GM23338 (cell line): ENCODE data around the gene IDH1. TPM values are rescaled to one million over a fixed set of nuclear protein-coding genes. Genes with fewer than 3 reads are reported as not detected.

Source experiments
- ATAC-seq: fragments of 200-7000 bp; cut with Tn5 transposase; 3 replicates; pipeline ENCODE4 v1.9.1; 2020
- DNase-seq: peaks from one replicate; pipeline ENCODE4 v3.0.0-alpha.2; 2015; ENCODE audit warnings: low spot score
- H2AFZ ChIP-seq: fragments of 200-600 bp; sonication (generic); 2 replicates; pipeline ENCODE4 v1.8.0; 2016; ENCODE audit warnings: antibody characterized with exemption, mild to moderate bottlenecking, moderate library complexity
- H3F3A ChIP-seq: fragments of 200-600 bp; sonication (generic); replicated peaks from 2 replicates; pipeline ENCODE4 v1.8.0; 2017; ENCODE audit warnings: antibody characterized with exemption, mixed run types, low read depth
- H3K27ac ChIP-seq: fragments of 200-600 bp; sonication (generic); 2 replicates; pipeline ENCODE4 v1.6.1; 2016; ENCODE audit warnings: low read depth
- H3K27me3 ChIP-seq: fragments of 200-600 bp; sonication (generic); 2 replicates; pipeline ENCODE4 v1.8.0; 2016; ENCODE audit warnings: mild to moderate bottlenecking, mixed run types, moderate library complexity; ENCODE audit not compliant: insufficient read depth
- H3K36me3 ChIP-seq: fragments of 200-600 bp; sonication (generic); 2 replicates; pipeline ENCODE4 v1.8.0; 2016; ENCODE audit warnings: mild to moderate bottlenecking; ENCODE audit not compliant: insufficient read depth
- H3K4me1 ChIP-seq: fragments of 200-600 bp; sonication (generic); 2 replicates; pipeline ENCODE4 v1.8.0; 2016; ENCODE audit warnings: mild to moderate bottlenecking, moderate library complexity; ENCODE audit not compliant: insufficient read depth
- H3K4me2 ChIP-seq: fragments of 200-600 bp; sonication (generic); 2 replicates; pipeline ENCODE4 v1.7.1; 2017; ENCODE audit warnings: mixed run types
- H3K4me3 ChIP-seq: fragments of 200-600 bp; sonication (generic); 2 replicates; pipeline ENCODE4 v1.6.1; 2016; ENCODE audit warnings: mixed run types
- H3K79me2 ChIP-seq: fragments of 200-600 bp; sonication (generic); replicated peaks from 2 replicates; pipeline ENCODE4 v1.8.0; 2017; ENCODE audit warnings: mild to moderate bottlenecking; ENCODE audit not compliant: insufficient read depth
- H3K9me2 ChIP-seq: fragments of 200-600 bp; sonication (generic); 2 replicates; pipeline ENCODE4 v1.8.0; 2017; ENCODE audit not compliant: insufficient read depth
- H4K20me1 ChIP-seq: fragments of 200-600 bp; sonication (generic); replicated peaks from 2 replicates; pipeline ENCODE4 v1.8.0; 2017; ENCODE audit warnings: mild to moderate bottlenecking; ENCODE audit not compliant: insufficient read depth
- H3K27ac Mint-ChIP-seq: 2 replicates; pipeline ENCODE4 v1.8.0; 2020; ENCODE audit warnings: inconsistent platforms, mild to moderate bottlenecking, moderate library complexity, mixed read lengths
- H3K27me3 Mint-ChIP-seq: 3 replicates; pipeline ENCODE4 v1.8.0; 2022; ENCODE audit warnings: low read depth, mild to moderate bottlenecking, moderate library complexity, mixed read lengths, inconsistent platforms; ENCODE audit not compliant: insufficient read depth, poor library complexity
- H3K36me3 Mint-ChIP-seq: 3 replicates; pipeline ENCODE4 v1.8.0; 2021; ENCODE audit warnings: low read depth, mild to moderate bottlenecking, inconsistent platforms, moderate library complexity, mixed read lengths
- H3K4me1 Mint-ChIP-seq: 3 replicates; pipeline ENCODE4 v1.8.0; 2020; ENCODE audit warnings: mild to moderate bottlenecking, inconsistent platforms, mixed read lengths
- H3K4me3 Mint-ChIP-seq: 3 replicates; pipeline ENCODE4 v1.8.0; 2021; ENCODE audit warnings: moderate library complexity, mild to moderate bottlenecking, inconsistent platforms, mixed read lengths
- H3K9me3 Mint-ChIP-seq: 3 replicates; pipeline ENCODE4 v1.8.0; 2020; ENCODE audit warnings: moderate library complexity, mild to moderate bottlenecking, inconsistent platforms, mixed read lengths
- CREB1 ChIP-seq: fragments of 250-450 bp; sonication (Bioruptor Pico); IDR thresholded peaks from 2 replicates; pipeline ENCODE4 v1.5.0; 2020; ENCODE audit warnings: low read depth, mild to moderate bottlenecking, moderate library complexity
- EZH2 ChIP-seq: fragments of 200-600 bp; sonication (generic); IDR thresholded peaks from one replicate; pipeline ENCODE4 v1.8.0; 2017; ENCODE audit warnings: antibody characterized with exemption, mild to moderate bottlenecking, low read depth; ENCODE audit not compliant: unreplicated experiment
- EZH2phosphoT487 ChIP-seq: fragments of 200-600 bp; sonication (generic); IDR thresholded peaks from one replicate; pipeline ENCODE4 v1.8.1; 2018; ENCODE audit warnings: antibody characterized with exemption; ENCODE audit not compliant: unreplicated experiment
- JUNB ChIP-seq: IDR thresholded peaks from one replicate; pipeline ENCODE4 v1.6.1; 2016; ENCODE audit warnings: antibody characterized with exemption; ENCODE audit not compliant: unreplicated experiment
- NANOG ChIP-seq: IDR thresholded peaks from 2 replicates; pipeline ENCODE4 v1.6.1; 2016; ENCODE audit warnings: antibody characterized with exemption, borderline replicate concordance
- POLR2AphosphoS5 ChIP-seq: IDR thresholded peaks from 2 replicates; pipeline ENCODE4 v1.6.1; 2016; ENCODE audit warnings: antibody characterized with exemption, low read depth
- STAT1 ChIP-seq: IDR thresholded peaks from one replicate; pipeline ENCODE4 v1.6.1; 2016; ENCODE audit warnings: antibody characterized with exemption; ENCODE audit not compliant: unreplicated experiment
- ZNF114 ChIP-seq: fragments of 250-450 bp; sonication (Bioruptor Pico); IDR thresholded peaks from 2 replicates; pipeline ENCODE4 v1.5.0; 2020; ENCODE audit warnings: mild to moderate bottlenecking, moderate library complexity
- ZNF331 ChIP-seq: fragments of 250-450 bp; sonication (Bioruptor Pico); IDR thresholded peaks from 2 replicates; pipeline ENCODE4 v1.5.0; 2020; ENCODE audit warnings: low read depth, mild to moderate bottlenecking, moderate library complexity
- polyA plus RNA-seq: library from polyadenylated mRNA; unstranded; fragments of >200 nt; fragmentation: Nextera tagmentation; extraction: Ambion mirVana; gene quantifications from 2 replicates; pipeline ENCODE4 v1.2.1, GENCODE V29; 2016
- total RNA-seq: library from RNA; depleted of rRNA; stranded (reverse); fragments of >200 nt; shearing (Covaris generic); gene quantifications from 2 replicates; pipeline ENCODE4 v1.2.3, GENCODE V29; 2014
- TF ChIP-seq, protein P1 (sequence below): IDR thresholded peaks from 2 replicates; pipeline ENCODE4 v1.6.1; 2016; ENCODE audit warnings: antibody characterized with exemption
- TF ChIP-seq, protein P2 (sequence below): fragments of 250-450 bp; sonication (Bioruptor Pico); IDR thresholded peaks from 2 replicates; pipeline ENCODE4 v1.5.0; 2020; ENCODE audit warnings: mild to moderate bottlenecking, moderate library complexity
- TF ChIP-seq, protein P3 (sequence below), 2 experiments: fragments of 200-600 bp in 1 of 2; sonication (generic) in 1 of 2; conservative IDR thresholded peaks; 2 replicates each; pipeline versions ENCODE4 v1.5.1 to v1.6.1; 2016 to 2017; ENCODE audit warnings: antibody characterized with exemption in 2 of 2, low read depth in 2 of 2, mild to moderate bottlenecking in 2 of 2, moderate library complexity in 1 of 2
- TF ChIP-seq, protein P4 (sequence below): IDR thresholded peaks from one replicate; pipeline ENCODE4 v1.6.1; 2018; ENCODE audit warnings: antibody characterized with exemption; ENCODE audit not compliant: unreplicated experiment

Gene IDH1
- total and polyA plus RNA-seq, 2 experiments from 2014 or later: 315 to 536 TPM

DNA sequence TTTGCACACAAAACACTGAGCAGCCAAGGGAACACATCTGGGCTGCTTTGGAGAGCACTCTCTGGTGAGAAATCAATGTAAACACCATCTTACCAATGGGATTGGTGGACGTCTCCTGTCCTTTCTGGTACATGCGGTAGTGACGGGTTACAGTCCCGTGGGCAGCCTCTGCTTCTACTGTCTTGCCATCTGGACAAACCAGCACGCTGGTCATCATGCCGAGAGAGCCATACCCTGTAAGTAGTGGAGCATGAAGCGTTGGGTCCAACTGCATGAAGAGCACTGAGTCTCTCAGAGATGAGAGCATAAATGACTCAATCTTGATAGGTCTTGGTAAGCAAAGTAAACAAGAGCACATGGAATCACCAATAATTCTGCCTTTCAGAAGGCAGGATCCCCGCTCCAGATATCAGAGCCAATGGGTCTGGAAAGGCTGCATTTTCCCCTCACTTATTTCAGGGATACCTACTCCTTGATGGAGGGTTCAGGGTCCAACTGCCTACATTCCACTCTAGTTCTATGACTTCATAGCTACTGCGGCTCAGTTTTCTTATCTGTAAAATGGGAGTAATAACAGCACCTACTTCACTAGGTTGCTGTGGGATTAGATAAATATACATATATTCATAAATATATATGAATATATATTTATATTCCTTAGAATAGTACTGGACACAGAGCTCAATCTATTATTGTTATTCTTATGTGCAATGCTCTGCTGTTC lies 14.9 kb downstream of the IDH1 start:
- peak overlapping the region; percentile 56; the same call in 1 of the 2 replicates for H3K27ac ChIP-seq
- H3K4me1 ChIP-seq: no peaks in the 10 kb centered on the region
- H4K20me1 ChIP-seq: 0 out of 2 replicates have a peak, but pooled peaks cover 3% of the 10 kb centered on the region
- H3K4me3 Mint-ChIP-seq: no peak overlapping the region
- no peaks in the 10 kb centered on the region for H3K4me1 Mint-ChIP-seq
- no peak overlapping the region for H2AFZ ChIP-seq
- H3K27ac Mint-ChIP-seq: no peak overlapping the region
- TF ChIP-seq POLR2AphosphoS5: no peak
- no peak for TF ChIP-seq CREB1
- no peak for TF ChIP-seq STAT1
- TF ChIP-seq EZH2: no peak
- no peak for TF ChIP-seq NANOG
- TF ChIP-seq, protein P1, sequence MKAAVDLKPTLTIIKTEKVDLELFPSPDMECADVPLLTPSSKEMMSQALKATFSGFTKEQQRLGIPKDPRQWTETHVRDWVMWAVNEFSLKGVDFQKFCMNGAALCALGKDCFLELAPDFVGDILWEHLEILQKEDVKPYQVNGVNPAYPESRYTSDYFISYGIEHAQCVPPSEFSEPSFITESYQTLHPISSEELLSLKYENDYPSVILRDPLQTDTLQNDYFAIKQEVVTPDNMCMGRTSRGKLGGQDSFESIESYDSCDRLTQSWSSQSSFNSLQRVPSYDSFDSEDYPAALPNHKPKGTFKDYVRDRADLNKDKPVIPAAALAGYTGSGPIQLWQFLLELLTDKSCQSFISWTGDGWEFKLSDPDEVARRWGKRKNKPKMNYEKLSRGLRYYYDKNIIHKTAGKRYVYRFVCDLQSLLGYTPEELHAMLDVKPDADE: no peak
- TF ChIP-seq ZNF114 (CRISPR knock-in tag): no peak
- TF ChIP-seq JUNB: no peak
- TF ChIP-seq, protein P2, sequence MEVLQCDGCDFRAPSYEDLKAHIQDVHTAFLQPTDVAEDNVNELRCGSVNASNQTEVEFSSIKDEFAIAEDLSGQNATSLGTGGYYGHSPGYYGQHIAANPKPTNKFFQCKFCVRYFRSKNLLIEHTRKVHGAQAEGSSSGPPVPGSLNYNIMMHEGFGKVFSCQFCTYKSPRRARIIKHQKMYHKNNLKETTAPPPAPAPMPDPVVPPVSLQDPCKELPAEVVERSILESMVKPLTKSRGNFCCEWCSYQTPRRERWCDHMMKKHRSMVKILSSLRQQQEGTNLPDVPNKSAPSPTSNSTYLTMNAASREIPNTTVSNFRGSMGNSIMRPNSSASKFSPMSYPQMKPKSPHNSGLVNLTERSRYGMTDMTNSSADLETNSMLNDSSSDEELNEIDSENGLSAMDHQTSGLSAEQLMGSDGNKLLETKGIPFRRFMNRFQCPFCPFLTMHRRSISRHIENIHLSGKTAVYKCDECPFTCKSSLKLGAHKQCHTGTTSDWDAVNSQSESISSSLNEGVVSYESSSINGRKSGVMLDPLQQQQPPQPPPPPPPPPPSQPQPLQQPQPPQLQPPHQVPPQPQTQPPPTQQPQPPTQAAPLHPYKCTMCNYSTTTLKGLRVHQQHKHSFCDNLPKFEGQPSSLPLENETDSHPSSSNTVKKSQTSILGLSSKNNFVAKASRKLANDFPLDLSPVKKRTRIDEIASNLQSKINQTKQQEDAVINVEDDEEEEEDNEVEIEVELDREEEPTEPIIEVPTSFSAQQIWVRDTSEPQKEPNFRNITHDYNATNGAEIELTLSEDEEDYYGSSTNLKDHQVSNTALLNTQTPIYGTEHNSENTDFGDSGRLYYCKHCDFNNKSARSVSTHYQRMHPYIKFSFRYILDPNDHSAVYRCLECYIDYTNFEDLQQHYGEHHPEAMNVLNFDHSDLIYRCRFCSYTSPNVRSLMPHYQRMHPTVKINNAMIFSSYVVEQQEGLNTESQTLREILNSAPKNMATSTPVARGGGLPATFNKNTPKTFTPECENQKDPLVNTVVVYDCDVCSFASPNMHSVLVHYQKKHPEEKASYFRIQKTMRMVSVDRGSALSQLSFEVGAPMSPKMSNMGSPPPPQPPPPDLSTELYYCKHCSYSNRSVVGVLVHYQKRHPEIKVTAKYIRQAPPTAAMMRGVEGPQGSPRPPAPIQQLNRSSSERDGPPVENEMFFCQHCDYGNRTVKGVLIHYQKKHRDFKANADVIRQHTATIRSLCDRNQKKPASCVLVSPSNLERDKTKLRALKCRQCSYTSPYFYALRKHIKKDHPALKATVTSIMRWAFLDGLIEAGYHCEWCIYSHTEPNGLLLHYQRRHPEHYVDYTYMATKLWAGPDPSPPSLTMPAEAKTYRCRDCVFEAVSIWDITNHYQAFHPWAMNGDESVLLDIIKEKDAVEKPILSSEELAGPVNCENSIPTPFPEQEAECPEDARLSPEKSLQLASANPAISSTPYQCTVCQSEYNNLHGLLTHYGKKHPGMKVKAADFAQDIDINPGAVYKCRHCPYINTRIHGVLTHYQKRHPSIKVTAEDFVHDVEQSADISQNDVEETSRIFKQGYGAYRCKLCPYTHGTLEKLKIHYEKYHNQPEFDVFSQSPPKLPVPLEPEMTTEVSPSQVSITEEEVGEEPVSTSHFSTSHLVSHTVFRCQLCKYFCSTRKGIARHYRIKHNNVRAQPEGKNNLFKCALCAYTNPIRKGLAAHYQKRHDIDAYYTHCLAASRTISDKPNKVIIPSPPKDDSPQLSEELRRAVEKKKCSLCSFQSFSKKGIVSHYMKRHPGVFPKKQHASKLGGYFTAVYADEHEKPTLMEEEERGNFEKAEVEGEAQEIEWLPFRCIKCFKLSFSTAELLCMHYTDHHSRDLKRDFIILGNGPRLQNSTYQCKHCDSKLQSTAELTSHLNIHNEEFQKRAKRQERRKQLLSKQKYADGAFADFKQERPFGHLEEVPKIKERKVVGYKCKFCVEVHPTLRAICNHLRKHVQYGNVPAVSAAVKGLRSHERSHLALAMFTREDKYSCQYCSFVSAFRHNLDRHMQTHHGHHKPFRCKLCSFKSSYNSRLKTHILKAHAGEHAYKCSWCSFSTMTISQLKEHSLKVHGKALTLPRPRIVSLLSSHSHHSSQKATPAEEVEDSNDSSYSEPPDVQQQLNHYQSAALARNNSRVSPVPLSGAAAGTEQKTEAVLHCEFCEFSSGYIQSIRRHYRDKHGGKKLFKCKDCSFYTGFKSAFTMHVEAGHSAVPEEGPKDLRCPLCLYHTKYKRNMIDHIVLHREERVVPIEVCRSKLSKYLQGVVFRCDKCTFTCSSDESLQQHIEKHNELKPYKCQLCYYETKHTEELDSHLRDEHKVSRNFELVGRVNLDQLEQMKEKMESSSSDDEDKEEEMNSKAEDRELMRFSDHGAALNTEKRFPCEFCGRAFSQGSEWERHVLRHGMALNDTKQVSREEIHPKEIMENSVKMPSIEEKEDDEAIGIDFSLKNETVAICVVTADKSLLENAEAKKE (CRISPR knock-in tag): no peak
- TF ChIP-seq EZH2phosphoT487: no peak
- TF ChIP-seq, protein P3, sequence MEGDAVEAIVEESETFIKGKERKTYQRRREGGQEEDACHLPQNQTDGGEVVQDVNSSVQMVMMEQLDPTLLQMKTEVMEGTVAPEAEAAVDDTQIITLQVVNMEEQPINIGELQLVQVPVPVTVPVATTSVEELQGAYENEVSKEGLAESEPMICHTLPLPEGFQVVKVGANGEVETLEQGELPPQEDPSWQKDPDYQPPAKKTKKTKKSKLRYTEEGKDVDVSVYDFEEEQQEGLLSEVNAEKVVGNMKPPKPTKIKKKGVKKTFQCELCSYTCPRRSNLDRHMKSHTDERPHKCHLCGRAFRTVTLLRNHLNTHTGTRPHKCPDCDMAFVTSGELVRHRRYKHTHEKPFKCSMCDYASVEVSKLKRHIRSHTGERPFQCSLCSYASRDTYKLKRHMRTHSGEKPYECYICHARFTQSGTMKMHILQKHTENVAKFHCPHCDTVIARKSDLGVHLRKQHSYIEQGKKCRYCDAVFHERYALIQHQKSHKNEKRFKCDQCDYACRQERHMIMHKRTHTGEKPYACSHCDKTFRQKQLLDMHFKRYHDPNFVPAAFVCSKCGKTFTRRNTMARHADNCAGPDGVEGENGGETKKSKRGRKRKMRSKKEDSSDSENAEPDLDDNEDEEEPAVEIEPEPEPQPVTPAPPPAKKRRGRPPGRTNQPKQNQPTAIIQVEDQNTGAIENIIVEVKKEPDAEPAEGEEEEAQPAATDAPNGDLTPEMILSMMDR (conservative IDR thresholded peaks at IDR 0.05; ENCODE audit: low read depth in 2 of 2): no peak
- TF ChIP-seq ZNF331 (CRISPR knock-in tag): no peak
- TF ChIP-seq, protein P4, sequence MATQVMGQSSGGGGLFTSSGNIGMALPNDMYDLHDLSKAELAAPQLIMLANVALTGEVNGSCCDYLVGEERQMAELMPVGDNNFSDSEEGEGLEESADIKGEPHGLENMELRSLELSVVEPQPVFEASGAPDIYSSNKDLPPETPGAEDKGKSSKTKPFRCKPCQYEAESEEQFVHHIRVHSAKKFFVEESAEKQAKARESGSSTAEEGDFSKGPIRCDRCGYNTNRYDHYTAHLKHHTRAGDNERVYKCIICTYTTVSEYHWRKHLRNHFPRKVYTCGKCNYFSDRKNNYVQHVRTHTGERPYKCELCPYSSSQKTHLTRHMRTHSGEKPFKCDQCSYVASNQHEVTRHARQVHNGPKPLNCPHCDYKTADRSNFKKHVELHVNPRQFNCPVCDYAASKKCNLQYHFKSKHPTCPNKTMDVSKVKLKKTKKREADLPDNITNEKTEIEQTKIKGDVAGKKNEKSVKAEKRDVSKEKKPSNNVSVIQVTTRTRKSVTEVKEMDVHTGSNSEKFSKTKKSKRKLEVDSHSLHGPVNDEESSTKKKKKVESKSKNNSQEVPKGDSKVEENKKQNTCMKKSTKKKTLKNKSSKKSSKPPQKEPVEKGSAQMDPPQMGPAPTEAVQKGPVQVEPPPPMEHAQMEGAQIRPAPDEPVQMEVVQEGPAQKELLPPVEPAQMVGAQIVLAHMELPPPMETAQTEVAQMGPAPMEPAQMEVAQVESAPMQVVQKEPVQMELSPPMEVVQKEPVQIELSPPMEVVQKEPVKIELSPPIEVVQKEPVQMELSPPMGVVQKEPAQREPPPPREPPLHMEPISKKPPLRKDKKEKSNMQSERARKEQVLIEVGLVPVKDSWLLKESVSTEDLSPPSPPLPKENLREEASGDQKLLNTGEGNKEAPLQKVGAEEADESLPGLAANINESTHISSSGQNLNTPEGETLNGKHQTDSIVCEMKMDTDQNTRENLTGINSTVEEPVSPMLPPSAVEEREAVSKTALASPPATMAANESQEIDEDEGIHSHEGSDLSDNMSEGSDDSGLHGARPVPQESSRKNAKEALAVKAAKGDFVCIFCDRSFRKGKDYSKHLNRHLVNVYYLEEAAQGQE: no peak
- ATAC-seq: no peak
- H3K4me2 ChIP-seq: no peak overlapping the region
- H3K79me2 ChIP-seq: 0 out of 2 replicates have a peak, but pooled peaks cover 4% of the 10 kb centered on the region
- H3K27me3 ChIP-seq: no peaks in the 10 kb centered on the region
- no peak overlapping the region for H3K4me3 ChIP-seq
- peaks cover 32% of the 10 kb centered on the region for H3F3A ChIP-seq
- no peaks in the 10 kb centered on the region for H3K9me2 ChIP-seq
- H3K36me3 Mint-ChIP-seq: peaks cover 97% of the 10 kb centered on the region
- peaks cover 10% of the 10 kb centered on the region; the same call in 1 of the 3 replicates for H3K9me3 Mint-ChIP-seq
- H3K27me3 Mint-ChIP-seq: peaks cover 4% of the 10 kb centered on the region
- peaks cover 83% of the 10 kb centered on the region for H3K36me3 ChIP-seq
- no peak for DNase-seq
